ENCODE data around the gene PDF.
A peak's percentile ranks its signal among the peaks of the same experiment; 100 is the strongest.
"Not testable (repeated sequence)": the region's sequence is repeated elsewhere in the genome, so short reads cannot be mapped to it uniquely, and the experiment has no call there.

The PDF gene

DNA sequence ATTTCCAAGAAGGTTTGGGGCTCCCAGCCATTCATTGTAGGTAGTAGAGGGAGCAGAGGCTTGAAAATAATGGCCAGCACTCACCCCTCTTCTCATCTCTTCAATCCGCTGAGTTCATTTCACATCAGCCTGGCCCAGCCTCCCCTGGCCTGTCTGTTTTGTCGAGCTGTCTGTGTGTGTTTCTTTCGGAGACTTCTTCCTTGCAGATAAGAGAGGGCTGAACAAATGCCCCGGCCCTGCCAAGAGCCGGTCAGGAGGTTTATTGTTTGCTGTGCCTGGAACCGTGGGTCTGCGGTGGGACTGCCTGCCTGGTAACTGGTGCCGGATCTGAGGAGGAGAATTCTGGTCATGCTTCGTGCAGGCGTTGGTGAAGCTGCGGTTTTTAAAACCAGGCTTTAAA, 15.9 kb downstream of the PDF start:
- DNase-seq, result no peak

DNA sequence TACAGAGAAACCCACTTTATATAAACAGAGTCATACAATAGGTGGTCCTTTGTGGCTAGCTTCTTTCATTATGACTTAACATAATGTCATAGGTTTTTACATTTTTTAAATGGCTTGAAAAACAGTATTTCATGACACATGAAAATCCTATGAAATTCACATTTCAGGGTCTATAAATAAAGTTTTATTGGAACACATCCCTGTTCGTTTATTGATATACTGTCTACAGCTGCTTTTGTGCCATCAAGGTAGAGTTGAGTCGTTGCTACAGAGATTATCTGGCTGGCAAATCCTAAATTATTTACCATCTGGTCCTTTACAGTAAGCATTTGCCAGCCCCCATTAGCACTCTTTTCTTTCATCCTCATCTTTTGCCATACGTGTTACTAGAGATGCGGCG, 16.9 kb downstream of the PDF start:
- DNase-seq, result no peak

GRCh38 chr16:69311533-69312387, 18.6 kb downstream of the PDF start:
- DNase-seq, result peak; percentile 9 to 23

GRCh38 chr16:69310653-69311532, 19.5 kb downstream of the PDF start, which contains the start of gene VPS4A:
Gene VPS4A, plus strand, starts transcription at chr16:69311350. Its CDS starts 162 bp downstream, at chr16:69311512.
- DNase-seq, result peak; percentile 92 to 99

GRCh38 chr16:69309316-69309715, 21.1 kb downstream of the PDF start:
- no peak for DNase-seq

- DNase-seq, result no peak
Observed at GRCh38 chr16:69307856-69308255, 22.5 kb downstream of the PDF start.

DNA sequence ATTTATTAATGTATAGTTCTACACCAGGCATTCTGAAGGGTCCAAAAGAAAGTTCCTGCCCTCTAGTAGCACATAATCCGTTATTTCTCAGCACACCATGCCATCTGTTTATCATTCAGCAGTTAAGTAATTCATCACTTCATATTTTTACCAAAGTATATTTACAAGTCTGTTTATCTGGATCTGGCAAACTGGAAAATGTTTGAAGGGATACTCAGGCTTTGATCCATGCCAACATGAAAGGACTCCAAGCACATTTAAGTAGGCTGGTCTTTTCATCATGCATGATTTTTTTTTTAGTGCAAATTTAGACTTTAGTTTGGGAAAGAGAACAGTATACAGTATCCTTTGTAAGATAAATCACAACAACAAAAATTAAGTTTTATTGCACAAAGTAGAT, 23.3 kb downstream of the PDF start:
- no peak for DNase-seq

DNA sequence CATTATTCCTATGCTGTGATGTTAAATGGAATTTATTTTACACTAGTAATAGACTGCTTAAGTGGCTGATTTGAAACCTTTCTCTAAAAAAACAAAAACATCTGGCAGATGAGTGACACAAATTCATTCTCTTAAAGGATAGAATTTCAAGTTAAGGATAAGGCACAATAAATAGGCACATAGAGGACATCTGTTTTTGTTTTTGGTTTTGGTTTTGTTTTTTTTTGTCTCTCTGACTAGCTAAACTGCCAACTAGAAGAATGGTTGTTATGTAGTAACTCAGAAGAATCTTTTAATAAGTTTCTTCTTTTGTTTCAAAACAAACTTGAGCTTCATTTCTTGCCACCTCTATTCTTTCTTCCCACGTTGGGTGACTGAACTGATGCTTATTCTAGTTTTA, 24.4 kb downstream of the PDF start:
- DNase-seq, result no peak

GRCh38 chr16:69302301-69302700, 28.1 kb downstream of the PDF start:
- no peak for DNase-seq

- DNase-seq, result no peak
Observed at GRCh38 chr16:69301861-69302260, 28.5 kb downstream of the PDF start.

GRCh38 chr16:69301187-69301586, 29.2 kb downstream of the PDF start:
- no peak for DNase-seq

DNA sequence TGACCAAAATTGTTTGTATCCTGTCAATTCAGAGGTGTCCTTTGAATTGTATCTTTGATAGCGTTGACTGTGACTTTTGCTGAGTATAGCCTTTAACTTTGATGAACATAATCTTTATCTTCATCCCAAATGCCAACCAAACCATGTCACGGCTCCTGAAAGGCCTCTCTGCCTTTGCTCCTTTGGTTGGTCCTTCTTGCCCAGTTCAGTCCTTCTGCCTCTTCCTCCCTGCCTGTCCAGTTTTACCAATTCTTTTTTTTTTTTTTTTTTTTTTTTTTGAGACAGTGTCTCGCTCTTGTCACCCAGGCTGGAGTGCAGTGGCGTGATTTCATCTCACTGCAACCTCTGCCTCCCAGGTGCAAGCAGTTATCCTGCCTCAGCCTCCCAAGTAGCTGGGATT, 32.1 kb downstream of the PDF start:
- no peak for DNase-seq

DNA sequence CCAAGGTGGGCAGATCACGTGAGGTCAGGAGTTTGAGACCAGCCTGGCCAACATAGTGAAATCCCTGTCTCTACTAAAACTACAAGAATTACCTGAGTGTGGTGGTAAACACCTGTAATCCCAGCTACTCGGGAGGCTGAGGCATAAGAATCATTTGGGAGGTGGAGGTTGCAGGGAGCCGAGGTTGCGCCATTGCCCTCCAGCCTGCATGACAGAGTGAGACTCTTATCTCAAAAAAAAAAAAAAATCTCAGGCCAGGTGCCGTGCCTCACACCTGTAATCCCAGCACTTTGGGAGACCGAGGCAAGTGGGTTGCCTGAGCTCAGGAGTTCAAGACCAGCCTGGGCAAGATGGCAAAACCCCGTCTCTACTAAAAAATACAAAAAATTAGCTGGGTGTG, 33.6 kb downstream of the PDF start:
- not testable (repeated sequence) for DNase-seq

- no peak for DNase-seq
Observed at GRCh38 chr16:69294051-69294450, 36.3 kb downstream of the PDF start.

- no peak for DNase-seq
Observed at GRCh38 chr16:69293401-69293800, 37.0 kb downstream of the PDF start.

DNA sequence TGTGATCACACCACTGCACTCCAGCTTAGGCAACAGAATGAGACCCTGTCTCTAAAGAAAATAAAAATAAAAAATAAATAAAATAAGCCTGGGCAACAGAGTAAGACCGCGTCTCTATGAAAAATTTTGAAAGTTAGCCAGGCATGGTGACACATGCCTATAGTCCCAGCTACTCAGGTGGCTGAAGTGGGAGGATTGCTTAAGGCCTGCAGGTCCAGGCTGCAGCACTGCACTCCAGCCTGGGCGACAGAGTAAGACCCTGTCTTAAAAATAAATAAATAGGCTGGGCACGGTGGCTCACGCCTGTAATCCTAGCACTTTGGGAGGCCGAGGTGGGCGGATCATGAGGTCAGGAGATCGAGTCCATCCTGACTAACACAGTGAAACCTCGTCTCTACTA, 38.7 kb downstream of the PDF start:
- DNase-seq, result not testable (repeated sequence)

GRCh38 chr16:69286941-69287713, 43.3 kb downstream of the PDF start:
- peak; percentile 31 to 90 for DNase-seq

GRCh38 chr16:69285240-69285639, 45.1 kb downstream of the PDF start:
- DNase-seq, result no peak

GRCh38 chr16:69283851-69284250, 46.5 kb downstream of the PDF start:
- DNase-seq, result no peak

DNA sequence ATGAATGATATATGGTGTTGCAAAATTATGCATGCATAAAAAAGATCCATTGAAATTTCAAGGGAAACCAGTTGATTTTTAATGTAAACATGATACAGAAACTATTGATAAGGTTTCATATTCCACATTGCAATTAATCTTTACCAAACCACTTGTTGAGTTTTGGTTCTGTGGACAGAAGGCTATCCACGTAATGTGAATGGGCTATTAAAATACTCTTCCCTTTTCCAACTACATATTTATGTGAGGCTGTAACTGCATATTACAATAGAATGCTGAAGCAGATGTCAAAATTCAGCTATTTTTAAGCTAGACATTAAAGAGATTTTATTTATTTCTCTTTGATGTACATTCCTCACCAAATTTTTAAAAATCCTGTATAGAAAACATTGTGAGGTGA, 53.0 kb downstream of the PDF start:
- no peak for DNase-seq

Data from inflammatory macrophage treated with lipopolysaccharide for 1 hour (primary cell).